ENCODE measurements around the gene PPP1R26.

DNA sequence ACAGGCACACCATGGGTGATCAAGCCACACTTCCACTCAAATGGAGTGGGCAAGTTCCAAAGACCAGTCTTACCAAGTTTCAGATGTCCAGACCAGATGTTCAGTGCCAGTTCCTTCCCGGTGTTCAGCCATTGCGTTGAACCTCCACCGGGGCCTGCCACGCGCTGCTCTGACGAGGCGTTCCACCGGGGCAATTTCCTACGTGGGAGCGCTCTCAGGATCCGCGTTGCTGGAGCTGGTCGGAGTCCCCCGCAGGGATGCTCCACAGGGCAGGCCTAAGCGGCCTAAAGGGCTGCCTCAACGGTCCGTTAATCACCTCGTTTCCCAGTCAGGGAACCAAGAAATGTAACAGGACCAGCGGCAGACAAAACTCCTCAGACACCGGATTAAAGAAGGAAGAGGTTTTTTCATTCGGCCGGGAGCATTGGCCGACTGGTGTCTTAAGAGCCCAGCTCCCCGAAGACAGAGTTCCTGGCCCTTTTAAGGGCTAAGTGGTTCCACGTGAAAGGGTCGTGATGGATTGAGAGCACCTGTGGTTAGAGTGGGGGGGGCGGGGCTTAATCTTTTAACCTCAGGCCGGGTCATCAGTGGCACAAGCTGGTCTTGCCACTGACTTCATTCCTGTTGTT lies 35.7 kb upstream of the PPP1R26 start:
- TF ChIP-seq, protein P1, sequence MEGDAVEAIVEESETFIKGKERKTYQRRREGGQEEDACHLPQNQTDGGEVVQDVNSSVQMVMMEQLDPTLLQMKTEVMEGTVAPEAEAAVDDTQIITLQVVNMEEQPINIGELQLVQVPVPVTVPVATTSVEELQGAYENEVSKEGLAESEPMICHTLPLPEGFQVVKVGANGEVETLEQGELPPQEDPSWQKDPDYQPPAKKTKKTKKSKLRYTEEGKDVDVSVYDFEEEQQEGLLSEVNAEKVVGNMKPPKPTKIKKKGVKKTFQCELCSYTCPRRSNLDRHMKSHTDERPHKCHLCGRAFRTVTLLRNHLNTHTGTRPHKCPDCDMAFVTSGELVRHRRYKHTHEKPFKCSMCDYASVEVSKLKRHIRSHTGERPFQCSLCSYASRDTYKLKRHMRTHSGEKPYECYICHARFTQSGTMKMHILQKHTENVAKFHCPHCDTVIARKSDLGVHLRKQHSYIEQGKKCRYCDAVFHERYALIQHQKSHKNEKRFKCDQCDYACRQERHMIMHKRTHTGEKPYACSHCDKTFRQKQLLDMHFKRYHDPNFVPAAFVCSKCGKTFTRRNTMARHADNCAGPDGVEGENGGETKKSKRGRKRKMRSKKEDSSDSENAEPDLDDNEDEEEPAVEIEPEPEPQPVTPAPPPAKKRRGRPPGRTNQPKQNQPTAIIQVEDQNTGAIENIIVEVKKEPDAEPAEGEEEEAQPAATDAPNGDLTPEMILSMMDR (CRISPR knock-in tag; IDR thresholded peaks at IDR 0.05): no peak
- no peak for TF ChIP-seq RAD21 (CRISPR knock-in tag; IDR thresholded peaks at IDR 0.05)
- no peak for TF ChIP-seq EZH2 (conservative IDR thresholded peaks at IDR 0.05; ENCODE audit: low read depth, low read length)
- no peak for TF ChIP-seq ZBTB1 (CRISPR knock-in tag; IDR thresholded peaks at IDR 0.05; ENCODE audit: borderline replicate concordance)
- TF ChIP-seq GABPA (IDR thresholded peaks at IDR 0.05; ENCODE audit: low read depth, low read length): no peak
- TF ChIP-seq GABPA (CRISPR knock-in tag; IDR thresholded peaks at IDR 0.05; ENCODE audit: low read depth): no peak
- TF ChIP-seq SIN3B (IDR thresholded peaks at IDR 0.05; ENCODE audit: low read length): no peak
- no peak for TF ChIP-seq REXO4 (CRISPR knock-in tag; IDR thresholded peaks at IDR 0.05; ENCODE audit: borderline replicate concordance)
- no peak for TF ChIP-seq IRF2 (CRISPR knock-in tag; IDR thresholded peaks at IDR 0.05)
- TF ChIP-seq, protein P2, sequence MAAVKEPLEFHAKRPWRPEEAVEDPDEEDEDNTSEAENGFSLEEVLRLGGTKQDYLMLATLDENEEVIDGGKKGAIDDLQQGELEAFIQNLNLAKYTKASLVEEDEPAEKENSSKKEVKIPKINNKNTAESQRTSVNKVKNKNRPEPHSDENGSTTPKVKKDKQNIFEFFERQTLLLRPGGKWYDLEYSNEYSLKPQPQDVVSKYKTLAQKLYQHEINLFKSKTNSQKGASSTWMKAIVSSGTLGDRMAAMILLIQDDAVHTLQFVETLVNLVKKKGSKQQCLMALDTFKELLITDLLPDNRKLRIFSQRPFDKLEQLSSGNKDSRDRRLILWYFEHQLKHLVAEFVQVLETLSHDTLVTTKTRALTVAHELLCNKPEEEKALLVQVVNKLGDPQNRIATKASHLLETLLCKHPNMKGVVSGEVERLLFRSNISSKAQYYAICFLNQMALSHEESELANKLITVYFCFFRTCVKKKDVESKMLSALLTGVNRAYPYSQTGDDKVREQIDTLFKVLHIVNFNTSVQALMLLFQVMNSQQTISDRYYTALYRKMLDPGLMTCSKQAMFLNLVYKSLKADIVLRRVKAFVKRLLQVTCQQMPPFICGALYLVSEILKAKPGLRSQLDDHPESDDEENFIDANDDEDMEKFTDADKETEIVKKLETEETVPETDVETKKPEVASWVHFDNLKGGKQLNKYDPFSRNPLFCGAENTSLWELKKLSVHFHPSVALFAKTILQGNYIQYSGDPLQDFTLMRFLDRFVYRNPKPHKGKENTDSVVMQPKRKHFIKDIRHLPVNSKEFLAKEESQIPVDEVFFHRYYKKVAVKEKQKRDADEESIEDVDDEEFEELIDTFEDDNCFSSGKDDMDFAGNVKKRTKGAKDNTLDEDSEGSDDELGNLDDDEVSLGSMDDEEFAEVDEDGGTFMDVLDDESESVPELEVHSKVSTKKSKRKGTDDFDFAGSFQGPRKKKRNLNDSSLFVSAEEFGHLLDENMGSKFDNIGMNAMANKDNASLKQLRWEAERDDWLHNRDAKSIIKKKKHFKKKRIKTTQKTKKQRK (IDR thresholded peaks at IDR 0.05; ENCODE audit: low read length): no peak
- no peak for TF ChIP-seq POLR2AphosphoS5 (IDR thresholded peaks at IDR 0.05; ENCODE audit: low read depth, low read length)
- TF ChIP-seq, protein P3, sequence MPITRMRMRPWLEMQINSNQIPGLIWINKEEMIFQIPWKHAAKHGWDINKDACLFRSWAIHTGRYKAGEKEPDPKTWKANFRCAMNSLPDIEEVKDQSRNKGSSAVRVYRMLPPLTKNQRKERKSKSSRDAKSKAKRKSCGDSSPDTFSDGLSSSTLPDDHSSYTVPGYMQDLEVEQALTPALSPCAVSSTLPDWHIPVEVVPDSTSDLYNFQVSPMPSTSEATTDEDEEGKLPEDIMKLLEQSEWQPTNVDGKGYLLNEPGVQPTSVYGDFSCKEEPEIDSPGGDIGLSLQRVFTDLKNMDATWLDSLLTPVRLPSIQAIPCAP (CRISPR knock-in tag; IDR thresholded peaks at IDR 0.05; ENCODE audit: low read depth): no peak
- TF ChIP-seq SYNCRIP (IDR thresholded peaks at IDR 0.05; ENCODE audit: insufficient read depth, low read depth, low read length): no peak

Data from HepG2 (cell line).